ENCODE results near the gene MEI1.

MEI1 gene

GRCh38 chr22:41782316-41782715 is 83.0 kb downstream of the MEI1 start:
- DNase-seq (ENCODE audit: low read depth): no peak

DNA sequence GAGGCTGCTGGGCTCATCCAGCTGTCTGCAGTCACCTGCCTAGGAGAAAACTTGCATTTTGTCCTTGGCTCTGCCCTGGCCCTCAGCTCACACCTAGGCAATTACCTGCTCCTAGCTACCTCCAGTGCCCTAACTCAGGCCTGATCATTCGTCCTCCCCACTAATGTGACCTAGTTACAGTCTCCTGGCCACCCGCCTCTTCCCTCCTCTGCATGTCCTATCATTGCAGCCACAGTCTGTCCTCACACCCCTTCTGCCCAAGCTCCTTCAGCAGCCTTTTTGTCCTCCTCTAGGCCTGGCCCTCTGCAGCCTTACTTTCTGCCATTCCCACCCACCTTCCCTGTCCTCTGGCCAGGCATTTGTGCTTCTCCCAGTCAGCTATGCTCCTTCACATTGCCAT is 83.4 kb downstream of the MEI1 start:
- no peak for DNase-seq (ENCODE audit: low read depth)

DNA sequence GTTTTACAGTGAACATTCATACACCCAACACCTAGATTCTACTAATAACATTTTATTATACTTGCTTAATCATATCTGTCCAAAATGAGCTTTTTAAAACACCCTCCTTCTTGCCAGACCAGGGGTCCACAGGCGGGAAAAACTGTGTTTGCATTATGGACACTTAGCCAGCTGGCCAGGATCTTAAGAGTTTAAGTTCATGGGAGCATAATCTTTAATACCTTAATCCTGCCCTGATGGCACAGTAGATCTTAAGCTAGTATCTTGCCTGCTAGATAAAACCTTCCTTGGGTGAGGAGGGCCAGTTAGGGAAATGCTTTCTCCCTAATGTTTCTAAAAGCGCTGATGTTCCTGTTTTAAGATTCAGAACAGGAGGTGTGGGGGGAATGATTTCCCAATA is 88.0 kb downstream of the MEI1 start:
- no peak for DNase-seq (ENCODE audit: low read depth)

DNA sequence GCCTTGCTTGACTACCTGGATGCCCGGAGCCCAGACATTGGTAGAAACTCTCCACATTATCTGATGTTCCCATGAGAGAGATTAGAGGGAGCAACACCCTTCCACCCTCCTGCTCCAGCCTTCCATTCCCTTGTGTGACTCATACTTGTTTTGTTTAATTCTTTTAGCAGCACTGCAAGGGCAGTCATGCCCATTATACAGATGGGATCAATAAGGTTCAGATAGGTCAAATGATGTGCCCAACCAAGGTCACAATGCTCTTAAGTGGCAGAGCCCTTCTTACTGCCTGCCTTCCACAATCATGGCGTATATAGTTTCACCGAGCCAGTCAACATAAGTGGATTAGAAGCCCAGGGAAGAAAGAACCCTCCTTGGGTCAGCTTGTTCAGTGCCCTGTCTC is 94.6 kb downstream of the MEI1 start:
- DNase-seq (ENCODE audit: low read depth): no peak

DNA sequence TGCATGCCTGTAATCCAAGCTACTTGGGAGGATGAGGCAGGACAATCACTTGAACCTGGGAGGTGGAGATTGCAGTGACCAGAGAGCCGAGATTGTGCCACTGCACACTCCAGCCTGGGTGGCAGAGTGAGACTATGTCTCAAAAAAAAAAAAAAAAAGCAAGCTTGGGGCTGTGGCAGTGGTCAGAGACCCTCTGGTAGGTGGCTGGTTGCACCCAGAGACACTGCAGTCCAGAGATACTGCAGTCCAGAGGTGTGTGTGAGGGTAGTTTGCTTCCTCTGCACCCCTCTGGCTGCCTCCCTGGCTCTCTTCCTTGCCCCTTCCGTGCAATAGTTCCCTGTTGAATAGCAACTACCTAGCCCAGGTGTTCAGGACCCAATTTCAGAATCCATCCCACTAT is 99.4 kb downstream of the MEI1 start:
- no peak for DNase-seq (ENCODE audit: low read depth)

- DNase-seq (ENCODE audit: low read depth): no peak
These were observed 100.4 kb downstream of the MEI1 start for GRCh38 chr22:41799486-41800347.

- DNase-seq (ENCODE audit: low read depth): peak; percentile 75
These were observed 101.2 kb downstream of the MEI1 start, which contains the start of gene CCDC134 for GRCh38 chr22:41800348-41801146. Gene CCDC134, plus strand, starts transcription at chr22:41800679. Its CDS starts 8,212 bp downstream, at chr22:41808891.

GRCh38 chr22:41801147-41801819 is 102.0 kb downstream of the MEI1 start:
- DNase-seq (ENCODE audit: low read depth): no peak

DNA sequence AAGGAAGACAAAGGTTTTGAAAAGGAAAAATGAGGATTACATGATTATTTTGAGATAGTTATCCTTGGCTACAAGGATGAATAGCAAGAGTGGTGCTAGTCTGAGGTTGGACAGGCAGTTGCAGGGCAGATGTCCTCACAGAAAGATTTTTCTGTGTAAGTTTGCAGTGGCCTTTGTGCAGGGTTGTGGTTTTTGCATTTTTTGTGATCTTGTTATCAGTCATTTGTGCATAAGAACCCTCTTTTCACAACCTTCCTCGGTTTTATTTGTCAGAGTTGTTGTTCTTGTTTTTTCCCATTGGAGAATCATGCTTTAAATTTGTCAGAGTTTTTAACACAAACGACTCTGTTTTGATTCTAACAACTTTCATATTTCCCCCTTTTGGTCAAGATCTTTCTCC is 102.6 kb downstream of the MEI1 start:
- no peak for DNase-seq (ENCODE audit: low read depth)

- DNase-seq (ENCODE audit: low read depth): no peak
These were observed 106.3 kb downstream of the MEI1 start for GRCh38 chr22:41805639-41806038.

DNA sequence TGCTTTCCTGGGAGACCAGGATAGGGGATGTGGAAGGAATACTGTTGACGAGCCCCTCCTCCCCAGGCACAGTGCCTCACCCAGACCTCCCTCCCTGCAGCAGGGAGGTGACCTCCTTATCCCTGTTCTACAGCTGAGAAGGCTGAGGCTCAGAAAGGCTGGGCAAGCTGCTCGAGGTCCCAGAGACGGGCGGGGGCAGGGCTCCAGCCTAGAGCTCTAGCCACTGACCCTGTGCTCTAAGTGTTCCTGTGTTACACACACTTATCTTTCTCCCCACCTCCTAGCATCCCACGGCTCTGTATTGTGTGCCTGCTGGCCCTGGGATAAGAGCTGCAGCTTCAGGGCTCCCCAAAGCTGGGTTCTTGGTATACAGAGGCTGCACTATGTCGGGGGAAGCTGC is 109.1 kb downstream of the MEI1 start:
- no peak for DNase-seq (ENCODE audit: low read depth)

DNA sequence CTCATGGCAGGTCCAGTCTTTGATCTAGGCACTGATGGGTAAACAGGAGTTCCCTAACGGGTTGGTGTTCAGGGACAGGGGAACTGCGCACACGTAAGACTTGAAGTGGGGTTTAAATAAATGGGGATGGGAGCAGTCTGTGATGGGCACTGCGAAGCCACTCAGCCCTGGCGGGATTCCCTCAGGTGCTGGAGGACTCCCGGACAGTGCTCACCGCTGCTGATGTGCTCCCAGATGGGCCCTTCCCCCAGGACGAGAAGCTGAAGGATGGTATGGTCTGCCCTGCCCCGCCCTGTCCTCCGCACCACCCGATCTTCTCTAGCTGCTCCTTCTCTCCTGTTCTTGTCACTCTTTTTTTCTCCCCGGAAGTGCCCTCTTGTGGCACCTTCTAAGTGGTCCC is 110.7 kb downstream of the MEI1 start:
- no peak for DNase-seq (ENCODE audit: low read depth)

- no peak for DNase-seq (ENCODE audit: low read depth)
These were observed 113.7 kb downstream of the MEI1 start for GRCh38 chr22:41812805-41813545.

DNA sequence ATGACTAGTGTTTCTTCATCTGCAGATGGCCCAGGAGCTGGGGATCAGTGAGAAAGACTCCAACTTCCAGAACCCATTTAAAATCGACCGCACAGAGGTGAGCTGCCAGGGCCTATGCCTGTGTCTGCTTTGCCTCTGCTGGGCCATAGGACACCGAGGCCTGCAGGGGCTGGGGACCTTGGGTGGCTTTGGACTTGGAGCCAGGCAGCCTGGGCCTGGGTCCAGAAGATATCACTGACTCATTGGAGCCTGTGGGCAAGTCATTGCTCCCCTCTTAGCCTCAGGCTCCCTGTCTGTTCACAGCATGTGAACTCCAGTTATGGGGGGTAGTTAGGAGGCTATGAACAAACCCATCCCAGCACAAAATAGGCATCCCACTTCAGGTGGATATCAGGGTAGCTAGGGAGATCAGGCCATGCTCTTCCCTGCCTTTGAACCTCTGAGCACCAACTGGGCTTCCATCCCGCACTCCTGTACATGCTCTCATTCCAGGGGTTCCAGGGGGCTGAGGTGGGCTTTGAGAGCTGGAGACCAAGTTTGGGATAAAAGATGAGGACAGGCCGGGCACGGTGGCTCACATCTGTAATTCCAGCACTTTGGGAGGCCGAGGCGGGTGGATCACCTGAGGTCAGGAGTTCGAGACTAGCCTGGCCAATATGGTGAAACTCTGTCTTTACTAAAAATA is 114.6 kb downstream of the MEI1 start:
- no peak for DNase-seq (ENCODE audit: low read depth)

GRCh38 chr22:41815716-41816115 is 116.4 kb downstream of the MEI1 start:
- DNase-seq (ENCODE audit: low read depth): no peak

DNA sequence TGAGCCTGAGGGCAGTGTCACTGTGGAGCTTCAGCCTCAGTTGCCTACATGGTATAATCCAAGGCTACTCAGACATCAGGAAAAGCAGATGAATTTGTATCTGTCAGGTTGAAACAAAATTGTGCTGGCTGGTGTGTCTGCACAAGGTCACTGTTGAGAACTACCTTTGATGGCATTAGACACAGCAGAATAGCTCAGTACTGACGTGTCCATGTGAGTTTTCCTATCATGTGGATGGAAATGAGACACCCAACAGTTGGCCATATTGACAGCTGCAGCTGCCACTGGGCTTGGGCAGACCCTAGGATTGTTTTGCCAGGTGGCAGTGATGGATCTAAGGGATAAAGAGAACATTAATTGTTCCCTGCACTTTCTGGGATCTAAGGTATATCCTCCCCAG is 116.9 kb downstream of the MEI1 start:
- no peak for DNase-seq (ENCODE audit: low read depth)

DNA sequence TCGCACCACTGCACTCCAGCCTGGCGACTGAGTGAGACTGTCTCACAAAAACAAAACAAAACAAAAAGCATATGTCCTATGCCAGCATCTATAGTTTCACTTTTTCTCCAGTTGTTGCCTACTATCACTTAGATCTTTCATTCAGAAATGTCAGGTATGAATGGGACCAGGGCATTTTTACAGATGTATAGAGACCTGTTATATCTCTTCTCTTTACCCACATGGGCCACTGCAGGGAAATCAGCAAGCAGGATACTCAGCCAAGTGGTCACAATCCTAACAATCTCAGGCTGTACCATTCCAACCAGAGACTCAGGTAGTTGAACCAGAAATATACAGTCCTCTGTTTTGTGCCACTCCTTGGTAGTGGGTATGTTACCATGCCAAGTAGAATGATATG is 117.6 kb downstream of the MEI1 start:
- DNase-seq (ENCODE audit: low read depth): no peak

DNA sequence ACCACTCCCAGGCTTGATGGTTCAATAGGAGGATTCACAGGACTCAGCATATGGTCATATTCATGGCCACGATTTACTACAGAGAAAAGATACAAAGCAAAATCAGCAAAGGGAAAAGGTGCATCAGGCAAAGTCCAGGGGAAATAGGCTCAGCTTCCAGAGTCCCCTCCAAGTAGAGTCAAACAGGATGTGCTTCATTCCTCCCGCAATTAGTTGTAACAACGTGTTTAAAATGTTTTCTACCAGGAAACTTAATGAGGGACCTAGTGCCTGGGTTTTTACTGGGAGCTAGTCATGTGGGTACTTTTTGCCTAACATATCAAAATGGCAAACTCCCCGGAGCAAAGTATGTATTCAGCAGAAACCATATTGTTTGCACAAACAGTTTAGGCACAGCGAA is 118.7 kb downstream of the MEI1 start:
- no peak for DNase-seq (ENCODE audit: low read depth)

- DNase-seq (ENCODE audit: low read depth): no peak
These were observed 119.3 kb downstream of the MEI1 start for GRCh38 chr22:41818596-41818995.

- no peak for DNase-seq (ENCODE audit: low read depth)
These were observed 120.0 kb downstream of the MEI1 start for GRCh38 chr22:41819257-41819656.

GRCh38 chr22:41820447-41820846 is 121.1 kb downstream of the MEI1 start:
- no peak for DNase-seq (ENCODE audit: low read depth)
